ENCODE measurements around the gene ZBTB20. TPM values are rescaled to one million over a fixed set of nuclear protein-coding genes. Genes with fewer than 3 reads are reported as not detected.
A peak's percentile ranks its signal among the peaks of the same experiment; 100 is the strongest.

The ZBTB20 gene
- total and polyA plus RNA-seq, 12 donors: 0.57 to 105 (median 86.8) TPM

- no peak for DNase-seq
- ATAC-seq: no peak
- intact Hi-C loops (cut with DNase I): loop anchor here in 1 of 10 donors (10.0 kb wide), 1 partner anchor 809 kb away; no protein-coding TSS in a partner anchor
- Histone ChIP-seq H3K9me3 (peaks cover 0 to 5% (median 0%) of the 10 kb centered on the region in 11 donors), H3K36me3 (peaks cover 0 to 18% (median 10%) of the 10 kb centered on the region in 9 donors), H3K27ac (no peak overlapping the region), H3K4me1 (peaks cover 0 to 21% (median 0%) of the 10 kb centered on the region in 9 donors), H3K4me3 (no peak overlapping the region), H3K27me3 (no peaks in the 10 kb centered on the region)
- TF ChIP-seq, protein P1, sequence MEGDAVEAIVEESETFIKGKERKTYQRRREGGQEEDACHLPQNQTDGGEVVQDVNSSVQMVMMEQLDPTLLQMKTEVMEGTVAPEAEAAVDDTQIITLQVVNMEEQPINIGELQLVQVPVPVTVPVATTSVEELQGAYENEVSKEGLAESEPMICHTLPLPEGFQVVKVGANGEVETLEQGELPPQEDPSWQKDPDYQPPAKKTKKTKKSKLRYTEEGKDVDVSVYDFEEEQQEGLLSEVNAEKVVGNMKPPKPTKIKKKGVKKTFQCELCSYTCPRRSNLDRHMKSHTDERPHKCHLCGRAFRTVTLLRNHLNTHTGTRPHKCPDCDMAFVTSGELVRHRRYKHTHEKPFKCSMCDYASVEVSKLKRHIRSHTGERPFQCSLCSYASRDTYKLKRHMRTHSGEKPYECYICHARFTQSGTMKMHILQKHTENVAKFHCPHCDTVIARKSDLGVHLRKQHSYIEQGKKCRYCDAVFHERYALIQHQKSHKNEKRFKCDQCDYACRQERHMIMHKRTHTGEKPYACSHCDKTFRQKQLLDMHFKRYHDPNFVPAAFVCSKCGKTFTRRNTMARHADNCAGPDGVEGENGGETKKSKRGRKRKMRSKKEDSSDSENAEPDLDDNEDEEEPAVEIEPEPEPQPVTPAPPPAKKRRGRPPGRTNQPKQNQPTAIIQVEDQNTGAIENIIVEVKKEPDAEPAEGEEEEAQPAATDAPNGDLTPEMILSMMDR (IDR thresholded peaks at IDR 0.05): no peak
Observed at GRCh38 chr3:114355653-114356052, 791.4 kb downstream of the ZBTB20 start.

- Histone ChIP-seq H3K27ac (no peak overlapping the region), H3K27me3 (no peaks in the 10 kb centered on the region), H3K9me3 (peaks cover 0 to 5% (median 0%) of the 10 kb centered on the region in 11 donors), H3K4me1 (peaks cover 0 to 15% (median 0%) of the 10 kb centered on the region in 9 donors), H3K4me3 (no peak overlapping the region), H3K36me3 (peaks cover 0 to 56% (median 26%) of the 10 kb centered on the region in 9 donors)
- TF ChIP-seq, protein P1 (IDR thresholded peaks at IDR 0.05): no peak
- ATAC-seq: peak in 1 of 8 donors; percentile 16
- intact Hi-C loops (cut with DNase I): loop anchor here in 1 of 10 donors (10.0 kb wide), 1 partner anchor 813 kb away; no protein-coding TSS in a partner anchor
- 97 to 98% methylated on average over 9 of the region's 9 CpGs for WGBS, 2 donors
- no peak for DNase-seq
Observed at GRCh38 chr3:114351822-114352145, 795.3 kb downstream of the ZBTB20 start.

GRCh38 chr3:114351123-114351821 lies 795.8 kb downstream of the ZBTB20 start:
- Histone ChIP-seq H3K9me3 (peaks cover 0 to 5% (median 0%) of the 10 kb centered on the region in 11 donors), H3K36me3 (peaks cover 0 to 58% (median 26%) of the 10 kb centered on the region in 9 donors), H3K27me3 (no peaks in the 10 kb centered on the region), H3K27ac (no peak overlapping the region), H3K4me1 (peaks cover 0 to 11% (median 0%) of the 10 kb centered on the region in 9 donors), H3K4me3 (no peak overlapping the region)
- DNase-seq: no peak
- intact Hi-C loops (cut with DNase I): loop anchor here in 1 of 10 donors (10.0 kb wide), 1 partner anchor 814 kb away; no protein-coding TSS in a partner anchor
- WGBS, 2 donors: 98% methylated on average over 64 of the region's 64 CpGs
- ATAC-seq: peak in 5 of 8 donors; percentile 16 to 62 (median 23)
- TF ChIP-seq, protein P1 (IDR thresholded peaks at IDR 0.05): no peak

- Histone ChIP-seq H3K36me3 (peaks cover 0 to 63% (median 26%) of the 10 kb centered on the region in 9 donors), H3K4me3 (no peak overlapping the region)
Observed at GRCh38 chr3:114350690-114351089, 796.4 kb downstream of the ZBTB20 start.

More at GRCh38 chr3:114350690-114351089, 796.4 kb downstream of the ZBTB20 start:
- TF ChIP-seq, protein P1 (IDR thresholded peaks at IDR 0.05): no peak
- Histone ChIP-seq H3K27me3 (no peaks in the 10 kb centered on the region), H3K4me1 (peaks cover 0 to 5% (median 0%) of the 10 kb centered on the region in 9 donors), H3K9me3 (peaks cover 0 to 5% (median 0%) of the 10 kb centered on the region in 11 donors), H3K27ac (no peak overlapping the region)
- ATAC-seq: peak in 1 of 8 donors; percentile 36
- no peak for DNase-seq
- WGBS, 2 donors: 98 to 99% methylated on average over 24 of the region's 24 CpGs
- intact Hi-C loops (cut with DNase I): loop anchor here in 1 of 10 donors (10.0 kb wide), 1 partner anchor 814 kb away; no protein-coding TSS in a partner anchor

Data from heart right ventricle (tissue), 16 donors.